GM12878 (cell line): ENCODE results near the gene UBL4A. TPM values are rescaled to one million over a fixed set of nuclear protein-coding genes. Genes with fewer than 3 reads are reported as not detected.

Experiments
- ATAC-seq: fragments of 200-7000 bp; cut with Tn5 transposase; 3 replicates; pipeline ENCODE4 v1.9.1; 2020; ENCODE audit warnings: mild to moderate bottlenecking, moderate library complexity
- BruUV-seq: library from RNA; stranded (reverse); fragments of 400-500 nt; replicated peaks from 2 replicates; lab custom pipeline; 2021; lab: Mats Ljungman, UMichigan
- CTCF ChIA-PET: fragments of 300-600 bp; sonication (Branson Sonifier 250); formaldehyde crosslinking; extraction: SDS; loops from one replicate; lab custom pipeline; 2021; ENCODE audit warnings: inconsistent platforms; lab: Yijun Ruan, JAX
- POLR2A ChIA-PET: fragments of 350-600 bp; formaldehyde crosslinking; extraction: SDS; loops from one replicate; lab custom pipeline; 2021; ENCODE audit warnings: inconsistent platforms; lab: Charles Lee
- RAD21 ChIA-PET: fragments of 300-600 bp; sonication (Branson Sonifier 250); formaldehyde crosslinking; loops from one replicate; lab custom pipeline; 2023; ENCODE audit warnings: antibody characterized with exemption; ENCODE audit not compliant: unreplicated experiment; lab: Charles Lee
- SMC1A ChIA-PET: fragments of 300-600 bp; sonication (Branson Sonifier 250); formaldehyde crosslinking; loops from one replicate; lab custom pipeline; 2023; ENCODE audit not compliant: unreplicated experiment, uncharacterized antibody; lab: Charles Lee
- DNase-seq: peaks from one replicate; pipeline ENCODE4 v3.0.0-alpha.2; 2011; ENCODE audit warnings: low read depth, low spot score
- FAIRE-seq: peaks from 3 replicates; lab custom pipeline; 2011; peaks lifted over from hg19 to GRCh38; lab: Jason Lieb, UNC
- H2AFZ ChIP-seq: 2 replicates; pipeline ENCODE4 v1.6.0; 2011; ENCODE audit warnings: low read depth, low read length, control low read depth; ENCODE audit not compliant: control insufficient read depth
- H3K27ac ChIP-seq: 2 replicates; pipeline ENCODE4 v1.5.1; 2011; ENCODE audit warnings: control low read depth; ENCODE audit not compliant: control insufficient read depth, insufficient read depth
- H3K27me3 ChIP-seq, 2 experiments: replicated peaks in 1 of 2; 2 replicates each; pipeline versions ENCODE4 v1.6.0 to v1.6.1; 2011; ENCODE audit warnings: low read length in 1 of 2; ENCODE audit not compliant: control insufficient read depth in 2 of 2, insufficient read depth in 2 of 2
- H3K36me3 ChIP-seq, 2 experiments: 2 replicates each; pipeline ENCODE4 v1.5.1; 2011; ENCODE audit warnings: low read length in 1 of 2; ENCODE audit not compliant: control insufficient read depth in 2 of 2, insufficient read depth in 2 of 2
- H3K4me1 ChIP-seq: 2 replicates; pipeline ENCODE4 v1.6.1; 2011; ENCODE audit warnings: mild to moderate bottlenecking, low read length, moderate library complexity, mixed read lengths; ENCODE audit not compliant: control insufficient read depth, insufficient read depth
- H3K4me2 ChIP-seq: 2 replicates; pipeline ENCODE4 v1.6.0; 2011; ENCODE audit warnings: control low read depth; ENCODE audit not compliant: control insufficient read depth, insufficient read depth
- H3K4me3 ChIP-seq: fragments of 200-600 bp; sonication (generic); 2 replicates; pipeline ENCODE4 v1.5.1; 2016
- H3K79me2 ChIP-seq: 2 replicates; pipeline ENCODE4 v1.6.0; 2011; ENCODE audit warnings: low read length; ENCODE audit not compliant: control insufficient read depth, insufficient read depth
- H3K9ac ChIP-seq: 2 replicates; pipeline ENCODE4 v1.8.0; 2011; ENCODE audit warnings: low read length, control low read depth, mixed read lengths; ENCODE audit not compliant: control insufficient read depth, insufficient read depth
- H3K9me3 ChIP-seq: replicated peaks from 3 replicates; pipeline ENCODE4 v1.5.1; 2011; ENCODE audit warnings: mild to moderate bottlenecking, low read length; ENCODE audit not compliant: control insufficient read depth, insufficient read depth
- H4K20me1 ChIP-seq: 2 replicates; pipeline ENCODE4 v1.6.0; 2011; ENCODE audit not compliant: control insufficient read depth, insufficient read depth
- BHLHE40 ChIP-seq, 2 experiments: fragments of 450-650 bp in 1 of 2; IDR thresholded peaks; 2 replicates each; pipeline ENCODE4 v1.6.1; 2011 to 2017; ENCODE audit warnings: low read depth in 2 of 2, borderline replicate concordance in 1 of 2, improper control_type of control experiment in 1 of 2, low read length in 1 of 2, mild to moderate bottlenecking in 1 of 2
- CBFB ChIP-seq: IDR thresholded peaks from 2 replicates; pipeline ENCODE4 v1.6.1; 2016; ENCODE audit warnings: antibody characterized with exemption, low read depth
- CHD2 ChIP-seq: IDR thresholded peaks from 2 replicates; pipeline ENCODE4 v1.6.1; 2011; ENCODE audit warnings: low read depth, low read length, improper control_type of control experiment, borderline replicate concordance
- E2F8 ChIP-seq: fragments of 450-650 bp; IDR thresholded peaks from 2 replicates; pipeline ENCODE4 v1.6.1; 2018; ENCODE audit warnings: mild to moderate bottlenecking, low read depth, moderate library complexity; ENCODE audit not compliant: partially characterized antibody
- FOS ChIP-seq: IDR thresholded peaks from 3 replicates; pipeline ENCODE4 v1.6.1; 2011; ENCODE audit warnings: borderline replicate concordance; ENCODE audit not compliant: insufficient read length; ENCODE audit errors: extremely low read depth
- IRF4 ChIP-seq: IDR thresholded peaks from 2 replicates; pipeline ENCODE4 v1.6.1; 2011; ENCODE audit warnings: low read depth, low read length
- LARP7 ChIP-seq: fragments of 450-650 bp; IDR thresholded peaks from 2 replicates; pipeline ENCODE4 v1.6.1; 2017; ENCODE audit warnings: mild to moderate bottlenecking
- MEF2B ChIP-seq: fragments of 450-650 bp; IDR thresholded peaks from 2 replicates; pipeline ENCODE4 v1.6.1; 2018; ENCODE audit warnings: mild to moderate bottlenecking, moderate library complexity; ENCODE audit not compliant: partially characterized antibody, poor library complexity, severe bottlenecking
- RB1 ChIP-seq: fragments of 450-650 bp; formaldehyde crosslinking; IDR thresholded peaks from 2 replicates; pipeline ENCODE4 v1.6.1; 2017; ENCODE audit warnings: mild to moderate bottlenecking, borderline replicate concordance
- SRF ChIP-seq, 2 experiments: IDR thresholded peaks; 2 replicates each; pipeline ENCODE4 v1.6.1; 2011; ENCODE audit warnings: low read depth in 2 of 2, low read length in 2 of 2, mild to moderate bottlenecking in 1 of 2, moderate library complexity in 1 of 2
- TAF1 ChIP-seq: IDR thresholded peaks from 2 replicates; pipeline ENCODE4 v1.6.1; 2011; ENCODE audit warnings: mild to moderate bottlenecking, low read depth, low read length, borderline replicate concordance
- TCF3 ChIP-seq: IDR thresholded peaks from 2 replicates; pipeline ENCODE4 v1.6.1; 2012; ENCODE audit warnings: low read depth, mild to moderate bottlenecking, low read length, borderline replicate concordance; ENCODE audit not compliant: insufficient read depth
- WRNIP1 ChIP-seq: IDR thresholded peaks from 2 replicates; pipeline ENCODE4 v1.6.1; 2011; ENCODE audit warnings: low read depth, low read length, improper control_type of control experiment, borderline replicate concordance
- YBX1 ChIP-seq: fragments of 450-650 bp; IDR thresholded peaks from 2 replicates; pipeline ENCODE4 v1.6.1; 2016; ENCODE audit warnings: antibody characterized with exemption
- ZNF384 ChIP-seq: IDR thresholded peaks from 2 replicates; pipeline ENCODE4 v1.6.1; 2012; ENCODE audit warnings: low read depth, mild to moderate bottlenecking, low read length, improper control_type of control experiment, borderline replicate concordance
- WGBS: methylation state at CpG from one replicate; pipeline ENCODE4 v1.1.6; 2016; ENCODE audit warnings: low lambda C conversion rate; ENCODE audit not compliant: insufficient replicate concordance, insufficient coverage; ENCODE audit errors: missing lambda C conversion rate; 5-methylcytosine and 5-hydroxymethylcytosine counted together
- in situ Hi-C: fragments of 300-500 bp; cut with MboI; formaldehyde crosslinking; loops from 9 replicates; pipeline ENCODE4 v1.14.3; 2018; ENCODE audit warnings: mixed read lengths
- intact Hi-C: fragments of 100-400 bp; cut with micrococcal nuclease; formaldehyde crosslinking; loops from one replicate; pipeline ENCODE4 v1.14.2; 2022; ENCODE audit not compliant: unreplicated experiment
- polyA plus RNA-seq, 11 experiments: library from polyadenylated mRNA; depleted of rRNA in 4 of 11; unstranded in 6 of 11; stranded (reverse) in 5 of 11; fragments of >200 nt; fragmentation: Nextera tagmentation in 4 of 11; fragmentation: Illumina TruSeq in 1 of 11; extraction: Ambion mirVana in 4 of 11; extraction: Trizol in 1 of 11; gene quantifications; 1 replicate in 1 of 11; 2 replicates in 10 of 11; pipeline versions ENCODE4 v1.2.1 to v1.2.3, GENCODE V29; 2011 to 2016; ENCODE audit warnings: inconsistent platforms in 2 of 11, missing spikeins in 2 of 11, low read depth in 1 of 11
- total RNA-seq, 4 experiments: library from RNA; depleted of rRNA in 3 of 4; stranded (reverse); fragments of >200 nt in 3 of 4; fragmentation: Illumina TruSeq in 1 of 4; extraction: Trizol in 1 of 4; gene quantifications; 2 replicates each; pipeline versions ENCODE4 v1.2.1 to v1.2.3, GENCODE V29; 2013 to 2021

The UBL4A gene
- total and polyA plus RNA-seq, 10 of the 15 experiments (the other 5 are each of a cell fraction or from before 2014, with no cell fraction given), result 4.2 to 49.9 (median 34.0) TPM

- SMC1A ChIA-PET, result no interaction called here
- FAIRE-seq, result no peak
- intact Hi-C loops, result loop anchor here (5.0 kb wide), 2 partner anchors 37 to 43 kb away; partner anchors contain the start of genes LAGE3 and RPL10
- TF ChIP-seq BHLHE40 (IDR thresholded peaks at IDR 0.05; ENCODE audit: borderline replicate concordance in 1 of 2, low read depth in 2 of 2, low read length in 1 of 2) (no peak), TAF1 (no peak), SRF (IDR thresholded peaks at IDR 0.05; ENCODE audit: low read depth in 2 of 2, low read length in 2 of 2) (no peak), ZNF384 (no peak), CHD2 (no peak), LARP7 (no peak), MEF2B (no peak), FOS (no peak), TCF3 (no peak), WRNIP1 (no peak), RB1 (no peak), E2F8 (no peak), CBFB (no peak), YBX1 (no peak), IRF4 (no peak)
- TF ChIP-seq, all 136 proteins: peak for 0
- Histone ChIP-seq H3K27me3 (no peaks in the 10 kb centered on the region), H3K4me1 (0 out of 2 replicates have a peak, but pooled peaks cover under 1% of the 10 kb centered on the region), H3K36me3 (peaks cover 0 to 5% of the 10 kb centered on the region in 2 experiments; a peak in 1 of 4 replicates), H3K4me3 (no peak overlapping the region), H4K20me1 (no peaks in the 10 kb centered on the region), H3K4me2 (no peak overlapping the region), H3K9ac (no peak overlapping the region), H2AFZ (no peak overlapping the region), H3K79me2 (peaks cover 26% of the 10 kb centered on the region), H3K27ac (no peak overlapping the region), H3K9me3 (no peaks in the 10 kb centered on the region)
- in situ Hi-C loops, result no loop called here
- DNase-seq (no peak), ATAC-seq (no peak)
- WGBS, result 83% methylated on average over 18 of the region's 18 CpGs
- no TSS peak for BruUV-seq
- ChIA-PET POLR2A (interaction anchor here (1.7 kb wide), 1 partner anchor 12 kb away, joined by 3 read pairs; no protein-coding TSS in a partner anchor), CTCF (no interaction called here), RAD21 (interaction anchor here (0.6 kb wide), 1 partner anchor 15 kb away, joined by 3 read pairs; no protein-coding TSS in a partner anchor)
Measured at GRCh38 chrX:154439841-154440240, 46.6 kb downstream of the UBL4A start.
